Measurements from ENCODE around the gene CDON. TPM values are rescaled to one million over a fixed set of nuclear protein-coding genes. Genes with fewer than 3 reads are reported as not detected.

Gene CDON
- polyA plus RNA-seq, 3 donors, result 0.01 TPM; not detected in 2

GRCh38 chr11:125910226-125910849, 152.3 kb downstream of the CDON start:
- Histone ChIP-seq H3K9ac (ENCODE audit: insufficient read depth, low read length, poor library complexity, severe bottlenecking) (no peak overlapping the region), H3K79me2 (ENCODE audit: insufficient read depth, low read length) (no peaks in the 10 kb centered on the region), H3K27ac (ENCODE audit: low read depth in 1 of 2, low read length in 2 of 2) (no peak overlapping the region), H3K4me1 (ENCODE audit: control insufficient read depth in 1 of 2, insufficient read depth in 2 of 2, low read length in 2 of 2) (no peaks in the 10 kb centered on the region), H3K4me2 (replicated peaks; ENCODE audit: extremely low read depth, low read length, poor library complexity, severe bottlenecking) (no peak overlapping the region), H3K27me3 (ENCODE audit: control insufficient read depth in 2 of 2, insufficient read depth in 2 of 2, low read length in 2 of 2) (peaks cover 13 to 18% of the 10 kb centered on the region in 2 donors), H3K36me3 (replicated peaks in 1 of 2; ENCODE audit: control insufficient read depth in 1 of 2, insufficient read depth in 2 of 2, low read length in 2 of 2) (no peaks in the 10 kb centered on the region), H3K9me3 (replicated peaks in 1 of 2; ENCODE audit: control insufficient read depth in 1 of 2, insufficient read depth in 1 of 2, low read length in 2 of 2) (no peaks in the 10 kb centered on the region), H3K4me3 (replicated peaks in 1 of 3; ENCODE audit: low read depth in 2 of 3, low read length in 3 of 3) (no peak overlapping the region), H4K20me1 (ENCODE audit: insufficient read depth, low read length) (no peaks in the 10 kb centered on the region), H2AFZ (ENCODE audit: insufficient read depth, low read depth, low read length, poor library complexity, severe bottlenecking) (no peak overlapping the region)
- Mint-ChIP-seq H3K27me3 (ENCODE audit: low read depth in 3 of 3) (peaks cover 21 to 37% (median 21%) of the 10 kb centered on the region in 3 donors), H3K27ac (no peak overlapping the region), H3K4me1 (no peaks in the 10 kb centered on the region), H3K36me3 (no peaks in the 10 kb centered on the region), H3K4me3 (no peak overlapping the region), H3K9me3 (peaks cover 0 to 3% (median 0%) of the 10 kb centered on the region in 7 donors)
- no CpG with 5 or more reads among the region's 8 CpGs for WGBS (ENCODE audit: insufficient coverage)
- DNase-seq, result no peak
- intact Hi-C loops (cut with micrococcal nuclease), result no loop called here
- TF ChIP-seq CTCF (IDR thresholded peaks at IDR 0.05), result no peak

Other genes with a start within 250 kb of the CDON start
- not detected for gene PATE4, start 229.6 kb downstream of the CDON start, polyA plus RNA-seq
- gene HYLS1, start 175.2 kb downstream of the CDON start, polyA plus RNA-seq, result 1 to 10 TPM in 2 of 3 donors, under 1 TPM in 1; 0.61 to 2.6 (median 2.0) TPM
- gene PUS3, start 159.7 kb downstream of the CDON start, polyA plus RNA-seq, result 1 to 10 TPM; 2.0 to 5.3 (median 3.1) TPM
- not detected for gene DDX25, start 158.4 kb downstream of the CDON start, polyA plus RNA-seq
- not detected for gene VSIG10L2, start 116.8 kb downstream of the CDON start, polyA plus RNA-seq
- gene RPUSD4, start 148.8 kb upstream of the CDON start, polyA plus RNA-seq, result 10 to 100 TPM in 2 of 3 donors, 1 to 10 TPM in 1; 9.0 to 15.5 (median 10.3) TPM
- 10 to 100 TPM; 13.6 to 18.7 (median 16.5) TPM for gene FAM118B, start 148.9 kb upstream of the CDON start, polyA plus RNA-seq
- 100 to 1,000 TPM in 1 of 3 donors, 10 to 100 TPM in 2; 68.7 to 123 (median 87.6) TPM for gene SRPRA, start 206.0 kb upstream of the CDON start, polyA plus RNA-seq
- 10 to 100 TPM; 15.2 to 18.0 (median 15.4) TPM for gene FOXRED1, start 206.3 kb upstream of the CDON start, polyA plus RNA-seq
- 10 to 100 TPM in 2 of 3 donors, 1 to 10 TPM in 1; 7.0 to 13.8 (median 11.1) TPM for gene TIRAP, start 220.2 kb upstream of the CDON start, polyA plus RNA-seq
- gene DCPS, start 241.2 kb upstream of the CDON start, polyA plus RNA-seq, result 10 to 100 TPM; 26.3 to 30.7 (median 30.4) TPM

Data from CD14-positive monocyte (primary cell).